ENCODE measurements around the gene CUBN.

- TF ChIP-seq, protein P1, sequence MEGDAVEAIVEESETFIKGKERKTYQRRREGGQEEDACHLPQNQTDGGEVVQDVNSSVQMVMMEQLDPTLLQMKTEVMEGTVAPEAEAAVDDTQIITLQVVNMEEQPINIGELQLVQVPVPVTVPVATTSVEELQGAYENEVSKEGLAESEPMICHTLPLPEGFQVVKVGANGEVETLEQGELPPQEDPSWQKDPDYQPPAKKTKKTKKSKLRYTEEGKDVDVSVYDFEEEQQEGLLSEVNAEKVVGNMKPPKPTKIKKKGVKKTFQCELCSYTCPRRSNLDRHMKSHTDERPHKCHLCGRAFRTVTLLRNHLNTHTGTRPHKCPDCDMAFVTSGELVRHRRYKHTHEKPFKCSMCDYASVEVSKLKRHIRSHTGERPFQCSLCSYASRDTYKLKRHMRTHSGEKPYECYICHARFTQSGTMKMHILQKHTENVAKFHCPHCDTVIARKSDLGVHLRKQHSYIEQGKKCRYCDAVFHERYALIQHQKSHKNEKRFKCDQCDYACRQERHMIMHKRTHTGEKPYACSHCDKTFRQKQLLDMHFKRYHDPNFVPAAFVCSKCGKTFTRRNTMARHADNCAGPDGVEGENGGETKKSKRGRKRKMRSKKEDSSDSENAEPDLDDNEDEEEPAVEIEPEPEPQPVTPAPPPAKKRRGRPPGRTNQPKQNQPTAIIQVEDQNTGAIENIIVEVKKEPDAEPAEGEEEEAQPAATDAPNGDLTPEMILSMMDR (IDR thresholded peaks at IDR 0.05; ENCODE audit: insufficient read depth, low read depth, low read length) = no peak
- no peak for TF ChIP-seq EZH2 (IDR thresholded peaks at IDR 0.05; ENCODE audit: insufficient read depth, low read length)
These were observed 100.8 kb downstream of the CUBN start for GRCh38 chr10:17028798-17029197.

All from astrocyte (in vitro differentiated cells and primary cell).